ENCODE data around the gene CCM2. TPM values are rescaled to one million over a fixed set of nuclear protein-coding genes. Genes with fewer than 3 reads are reported as not detected.

CCM2 gene
- total RNA-seq, 2 experiments from 2014 or later = 72.3 to 77.5 TPM

DNA sequence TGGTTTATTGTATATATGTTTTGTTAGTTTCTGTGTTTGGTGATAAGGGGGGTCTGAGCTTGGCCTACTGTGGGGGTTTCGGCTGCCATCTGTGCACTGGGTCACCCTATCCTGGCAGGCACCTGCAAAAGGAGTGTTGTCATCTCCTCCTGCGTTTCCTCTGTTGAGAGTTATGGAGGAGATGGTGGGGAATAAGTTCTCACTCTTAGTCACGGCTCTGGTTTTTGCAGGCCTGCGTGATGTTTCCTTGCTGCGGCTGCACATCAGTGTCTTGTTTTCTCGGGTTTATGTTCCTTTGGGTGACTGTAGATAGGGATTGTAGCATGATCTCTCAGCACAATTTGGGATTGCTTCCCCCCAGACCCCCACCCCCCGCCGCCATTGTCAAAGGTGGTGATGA, 36.8 kb downstream of the CCM2 start:
- H3K4me1 Mint-ChIP-seq (ENCODE audit: low read depth) = peaks cover 74% of the 10 kb centered on the region
- H3K36me3 Mint-ChIP-seq (ENCODE audit: low read depth) = peaks cover 46% of the 10 kb centered on the region
- no peaks in the 10 kb centered on the region for H3K27me3 Mint-ChIP-seq
- ATAC-seq = peak; percentile 31
- peak overlapping the region; percentile 77 for H3K27ac Mint-ChIP-seq
- POLR2A ChIA-PET = interaction anchor here (1.0 to 2.8 kb wide), 12 partner anchors 9 to 109 kb away, joined by 3 to 13 read pairs (median 4); partner anchors contain the start of genes MYO1G and TBRG4
- H3K9me3 Mint-ChIP-seq = no peaks in the 10 kb centered on the region
- no peak for TF ChIP-seq CTCF (IDR thresholded peaks at IDR 0.05)
- intact Hi-C loops (cut with micrococcal nuclease) = no loop called here
- peak; percentile 43 for DNase-seq
- H3K4me3 Mint-ChIP-seq = peak overlapping the region; percentile 32
- CTCF ChIA-PET = interaction anchor here (0.9 to 2.4 kb wide), 6 partner anchors 9 to 98 kb away, joined by 3 to 13 read pairs (median 5); no protein-coding TSS in a partner anchor

DNA sequence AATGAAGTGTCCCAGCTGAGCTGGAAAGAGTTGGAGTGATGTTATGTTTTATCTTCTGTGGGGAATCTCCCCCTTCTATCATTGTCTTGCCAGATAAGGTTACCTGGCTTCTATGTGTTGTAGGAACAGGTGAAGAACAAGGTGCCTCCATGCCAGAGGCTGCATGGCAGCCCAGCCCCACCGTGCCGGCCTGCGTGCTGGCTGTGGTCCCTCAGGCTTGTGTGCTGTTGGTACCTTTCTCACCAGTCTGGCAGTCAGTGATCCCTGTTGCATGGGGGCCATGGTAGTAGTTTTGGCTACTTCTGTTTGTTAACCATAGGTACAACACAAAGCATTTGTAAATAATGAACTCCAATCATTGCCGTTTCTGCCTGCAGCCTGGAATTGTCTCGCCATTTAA, 37.9 kb downstream of the CCM2 start:
- CTCF ChIA-PET = interaction anchor here (1.0 to 2.4 kb wide), 2 partner anchors 37 to 98 kb away, joined by 4 to 9 read pairs; no protein-coding TSS in a partner anchor

GRCh38 chr7:45039106-45039505, 39.1 kb downstream of the CCM2 start:
- Mint-ChIP-seq H3K4me1 (ENCODE audit: low read depth) (peaks cover 63% of the 10 kb centered on the region), H3K27me3 (no peaks in the 10 kb centered on the region), H3K36me3 (ENCODE audit: low read depth) (peaks cover 51% of the 10 kb centered on the region), H3K4me3 (no peak overlapping the region), H3K9me3 (no peaks in the 10 kb centered on the region), H3K27ac (peak overlapping the region; percentile 63)
- intact Hi-C loops (cut with micrococcal nuclease) = no loop called here
- ATAC-seq = no peak
- ChIA-PET CTCF (no interaction called here), POLR2A (interaction anchor here (1.1 to 1.2 kb wide), 2 partner anchors 10 to 13 kb away, joined by 4 read pairs; no protein-coding TSS in a partner anchor)
- no peak for TF ChIP-seq CTCF (IDR thresholded peaks at IDR 0.05)
- no peak for DNase-seq

More for the DNA sequence above, 37.9 kb downstream of the CCM2 start:
- POLR2A ChIA-PET = interaction anchor here (1.0 to 2.7 kb wide), 2 partner anchors 37 to 40 kb away, joined by 3 to 11 read pairs; no protein-coding TSS in a partner anchor
- peaks cover 49% of the 10 kb centered on the region for H3K36me3 Mint-ChIP-seq (ENCODE audit: low read depth)
- H3K4me1 Mint-ChIP-seq (ENCODE audit: low read depth) = peaks cover 69% of the 10 kb centered on the region
- DNase-seq = no peak
- peak overlapping the region; percentile 16 for H3K4me3 Mint-ChIP-seq
- ATAC-seq = no peak
- H3K27me3 Mint-ChIP-seq = no peaks in the 10 kb centered on the region
- TF ChIP-seq CTCF (IDR thresholded peaks at IDR 0.05) = no peak
- H3K27ac Mint-ChIP-seq = peak overlapping the region; percentile 76
- intact Hi-C loops (cut with micrococcal nuclease) = no loop called here
- H3K9me3 Mint-ChIP-seq = no peaks in the 10 kb centered on the region

DNA sequence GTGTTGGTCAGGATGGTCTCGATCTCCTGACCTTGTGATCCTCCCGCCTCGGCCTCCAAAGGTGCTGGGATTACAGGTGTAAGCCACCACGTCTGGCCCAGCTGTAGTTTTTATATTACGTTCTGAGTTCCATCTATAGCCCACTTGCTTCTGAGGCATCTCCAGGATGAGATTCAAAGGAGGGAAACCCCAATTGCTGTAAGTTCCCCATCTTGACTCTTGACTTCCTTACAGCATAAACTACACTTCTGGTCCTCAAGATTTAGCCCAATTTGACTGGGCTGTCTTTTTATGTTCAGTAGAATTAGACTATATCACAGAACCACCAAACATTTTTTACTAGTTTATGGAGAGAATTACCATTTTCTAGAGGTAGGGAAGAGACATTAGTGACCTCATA, 44.3 kb downstream of the CCM2 start:
- H3K27me3 Mint-ChIP-seq = no peaks in the 10 kb centered on the region
- ATAC-seq = no peak
- H3K27ac Mint-ChIP-seq = peak overlapping the region; percentile 69
- peaks cover 42% of the 10 kb centered on the region for H3K4me1 Mint-ChIP-seq (ENCODE audit: low read depth)
- POLR2A ChIA-PET = no interaction called here
- no peak overlapping the region for H3K4me3 Mint-ChIP-seq
- no peak for TF ChIP-seq CTCF (IDR thresholded peaks at IDR 0.05)
- H3K36me3 Mint-ChIP-seq (ENCODE audit: low read depth) = peaks cover 49% of the 10 kb centered on the region
- CTCF ChIA-PET = interaction anchor here (1.5 kb wide), 1 partner anchor 62 kb away, joined by 3 read pairs; no protein-coding TSS in a partner anchor
- no peak for DNase-seq
- intact Hi-C loops (cut with micrococcal nuclease) = no loop called here
- H3K9me3 Mint-ChIP-seq = no peaks in the 10 kb centered on the region

GRCh38 chr7:45048748-45049147, 48.7 kb downstream of the CCM2 start:
- intact Hi-C loops (cut with micrococcal nuclease) = no loop called here
- no peak for TF ChIP-seq CTCF (IDR thresholded peaks at IDR 0.05)
- ChIA-PET CTCF (no interaction called here), POLR2A (interaction anchor here (0.9 to 1.2 kb wide), 2 partner anchors 22 to 70 kb away, joined by 3 to 4 read pairs; partner anchors contain the start of gene MYO1G)
- peak; percentile 45 for ATAC-seq
- Mint-ChIP-seq H3K27me3 (no peaks in the 10 kb centered on the region), H3K27ac (peak overlapping the region; percentile 27), H3K9me3 (no peaks in the 10 kb centered on the region), H3K4me3 (no peak overlapping the region), H3K4me1 (ENCODE audit: low read depth) (peaks cover 37% of the 10 kb centered on the region), H3K36me3 (ENCODE audit: low read depth) (peaks cover 27% of the 10 kb centered on the region)
- DNase-seq = no peak

Data from activated CD8-positive, alpha-beta T cell treated with anti-CD3 and anti-CD28 coated beads for 36 hours (primary cell).